GM12878 (cell line): ENCODE measurements around the gene TRUB1.

Experiments
- BCL11A ChIP-seq: IDR thresholded peaks from 2 replicates; pipeline ENCODE4 v1.6.1; 2011; ENCODE audit warnings: low read depth, low read length
- CHD4 ChIP-seq: fragments of 200-600 bp; sonication (generic); IDR thresholded peaks from 2 replicates; pipeline ENCODE4 v1.6.1; 2016; ENCODE audit warnings: mild to moderate bottlenecking
- FOS ChIP-seq: IDR thresholded peaks from 3 replicates; pipeline ENCODE4 v1.6.1; 2011; ENCODE audit warnings: borderline replicate concordance; ENCODE audit not compliant: insufficient read length; ENCODE audit errors: extremely low read depth
- GABPA ChIP-seq: IDR thresholded peaks from 2 replicates; pipeline ENCODE4 v1.6.1; 2014; ENCODE audit warnings: antibody characterized with exemption, low read depth, mild to moderate bottlenecking, inconsistent platforms
- KDM1A ChIP-seq: fragments of 200-600 bp; sonication (generic); IDR thresholded peaks from 2 replicates; pipeline ENCODE4 v1.6.1; 2016; ENCODE audit warnings: borderline replicate concordance
- POLR2A ChIP-seq: IDR thresholded peaks from 2 replicates; pipeline ENCODE4 v1.6.1; 2011; ENCODE audit warnings: low read depth, mild to moderate bottlenecking, low read length
- RBBP5 ChIP-seq: fragments of 200-600 bp; sonication (generic); conservative IDR thresholded peaks from 2 replicates; pipeline ENCODE4 v1.6.1; 2016
- SP1 ChIP-seq: IDR thresholded peaks from one replicate; pipeline ENCODE4 v1.6.1; 2011; ENCODE audit warnings: low read depth, low read length
- TCF12 ChIP-seq: IDR thresholded peaks from 2 replicates; pipeline ENCODE4 v1.6.1; 2011; ENCODE audit warnings: low read depth, mild to moderate bottlenecking, low read length
- TF ChIP-seq, protein P1 (sequence below): IDR thresholded peaks from 2 replicates; pipeline ENCODE4 v1.6.1; 2012; ENCODE audit warnings: mild to moderate bottlenecking, low read depth, low read length
- TF ChIP-seq, protein P2 (sequence below): IDR thresholded peaks from 2 replicates; pipeline ENCODE4 v1.6.1; 2011; ENCODE audit warnings: low read depth, low read length, improper control_type of control experiment, borderline replicate concordance

DNA sequence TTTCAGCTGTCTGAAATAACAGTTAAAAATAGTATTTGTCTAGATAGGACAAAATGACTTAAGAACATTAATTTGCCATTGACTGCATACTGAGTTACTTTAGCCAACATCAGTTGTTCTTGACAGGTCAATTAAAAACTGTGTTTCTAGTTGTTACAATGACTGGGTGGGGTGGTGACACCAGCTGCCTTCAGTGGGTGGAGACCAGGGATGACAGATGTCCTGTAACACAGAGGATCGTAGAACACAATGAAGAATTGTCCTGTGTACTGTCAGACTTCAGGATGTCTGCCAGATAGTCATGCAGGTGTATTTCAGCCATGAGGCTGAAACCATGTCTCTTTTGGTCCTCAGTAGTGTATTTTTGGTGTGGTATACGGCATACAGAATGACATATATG, 24.4 kb downstream of the TRUB1 start:
- TF ChIP-seq, protein P1, sequence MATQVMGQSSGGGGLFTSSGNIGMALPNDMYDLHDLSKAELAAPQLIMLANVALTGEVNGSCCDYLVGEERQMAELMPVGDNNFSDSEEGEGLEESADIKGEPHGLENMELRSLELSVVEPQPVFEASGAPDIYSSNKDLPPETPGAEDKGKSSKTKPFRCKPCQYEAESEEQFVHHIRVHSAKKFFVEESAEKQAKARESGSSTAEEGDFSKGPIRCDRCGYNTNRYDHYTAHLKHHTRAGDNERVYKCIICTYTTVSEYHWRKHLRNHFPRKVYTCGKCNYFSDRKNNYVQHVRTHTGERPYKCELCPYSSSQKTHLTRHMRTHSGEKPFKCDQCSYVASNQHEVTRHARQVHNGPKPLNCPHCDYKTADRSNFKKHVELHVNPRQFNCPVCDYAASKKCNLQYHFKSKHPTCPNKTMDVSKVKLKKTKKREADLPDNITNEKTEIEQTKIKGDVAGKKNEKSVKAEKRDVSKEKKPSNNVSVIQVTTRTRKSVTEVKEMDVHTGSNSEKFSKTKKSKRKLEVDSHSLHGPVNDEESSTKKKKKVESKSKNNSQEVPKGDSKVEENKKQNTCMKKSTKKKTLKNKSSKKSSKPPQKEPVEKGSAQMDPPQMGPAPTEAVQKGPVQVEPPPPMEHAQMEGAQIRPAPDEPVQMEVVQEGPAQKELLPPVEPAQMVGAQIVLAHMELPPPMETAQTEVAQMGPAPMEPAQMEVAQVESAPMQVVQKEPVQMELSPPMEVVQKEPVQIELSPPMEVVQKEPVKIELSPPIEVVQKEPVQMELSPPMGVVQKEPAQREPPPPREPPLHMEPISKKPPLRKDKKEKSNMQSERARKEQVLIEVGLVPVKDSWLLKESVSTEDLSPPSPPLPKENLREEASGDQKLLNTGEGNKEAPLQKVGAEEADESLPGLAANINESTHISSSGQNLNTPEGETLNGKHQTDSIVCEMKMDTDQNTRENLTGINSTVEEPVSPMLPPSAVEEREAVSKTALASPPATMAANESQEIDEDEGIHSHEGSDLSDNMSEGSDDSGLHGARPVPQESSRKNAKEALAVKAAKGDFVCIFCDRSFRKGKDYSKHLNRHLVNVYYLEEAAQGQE = no peak
- TF ChIP-seq, protein P2, sequence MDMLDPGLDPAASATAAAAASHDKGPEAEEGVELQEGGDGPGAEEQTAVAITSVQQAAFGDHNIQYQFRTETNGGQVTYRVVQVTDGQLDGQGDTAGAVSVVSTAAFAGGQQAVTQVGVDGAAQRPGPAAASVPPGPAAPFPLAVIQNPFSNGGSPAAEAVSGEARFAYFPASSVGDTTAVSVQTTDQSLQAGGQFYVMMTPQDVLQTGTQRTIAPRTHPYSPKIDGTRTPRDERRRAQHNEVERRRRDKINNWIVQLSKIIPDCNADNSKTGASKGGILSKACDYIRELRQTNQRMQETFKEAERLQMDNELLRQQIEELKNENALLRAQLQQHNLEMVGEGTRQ = no peak
- TF ChIP-seq BCL11A (no peak), SP1 (no peak), CHD4 (no peak), POLR2A (no peak), GABPA (no peak), FOS (no peak), TCF12 (no peak), KDM1A (no peak), RBBP5 (no peak)
